RWPE1 (cell line): ENCODE data around the gene PPP2R1A.

Experiments used
- CTCF ChIA-PET: fragments of 350-600 bp; sonication (Branson Sonifier 250); formaldehyde crosslinking; extraction: SDS; loops from one replicate; lab custom pipeline; 2021; lab: Yijun Ruan, JAX
- POLR2A ChIA-PET: fragments of 400-600 bp; formaldehyde crosslinking; extraction: SDS; loops from one replicate; lab custom pipeline; 2020; ENCODE audit warnings: antibody characterized with exemption; ENCODE audit not compliant: low non-redundant PET; lab: Yijun Ruan, JAX
- DNase-seq: peaks from one replicate; pipeline ENCODE4 v3.0.0; 2012; ENCODE audit warnings: low spot score
- H3K27ac ChIP-seq: fragments of 450-650 bp; 2 replicates; pipeline ENCODE4 v1.5.1; 2017
- TF ChIP-seq, protein P1 (sequence below): fragments of 450-650 bp; conservative IDR thresholded peaks from 2 replicates; pipeline ENCODE4 v1.5.1; 2017; ENCODE audit warnings: low read depth, mild to moderate bottlenecking

Gene PPP2R1A

DNA sequence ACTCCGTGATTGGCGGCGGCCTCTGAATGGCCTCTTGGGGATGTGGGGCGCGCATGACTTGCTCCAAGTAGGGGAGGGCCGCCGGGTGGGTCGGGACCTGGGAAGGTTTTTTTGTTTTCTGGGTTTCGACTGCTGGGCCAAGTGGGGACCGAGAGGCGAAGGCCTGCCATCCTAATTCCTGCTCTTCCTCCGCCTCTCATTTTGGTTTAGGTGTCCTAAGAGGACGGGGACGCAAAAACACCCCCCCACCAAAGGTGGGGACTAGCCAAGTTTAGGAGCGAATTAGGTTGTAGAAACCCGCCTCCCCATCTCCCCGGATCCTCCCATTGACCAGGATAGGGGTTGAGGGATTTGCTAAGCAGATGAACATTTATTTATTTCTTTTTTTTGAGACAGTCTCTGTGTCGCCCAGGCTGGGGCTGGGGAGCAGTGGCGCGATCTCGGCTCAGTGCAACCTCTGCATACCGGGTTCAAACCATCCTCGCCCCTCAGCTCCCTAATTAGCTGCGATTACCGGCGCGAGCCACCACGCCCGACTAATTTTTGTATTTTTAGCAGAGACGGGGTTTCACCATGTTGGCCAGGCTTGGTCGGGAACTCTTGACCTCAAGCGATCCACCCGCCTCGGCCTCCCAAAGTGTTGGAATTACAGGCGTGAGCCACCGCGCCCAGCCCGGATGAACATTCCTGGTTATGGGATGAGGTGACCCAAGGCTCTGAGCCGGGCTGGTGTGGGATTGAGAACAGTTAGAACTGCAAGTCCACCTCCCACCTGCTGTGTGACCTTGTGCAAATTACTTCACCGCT is 838 bp downstream of the PPP2R1A start:
- no peak for DNase-seq
- ChIA-PET CTCF (no interaction called here), POLR2A (no interaction called here)
- H3K27ac ChIP-seq, result peak overlapping the region; percentile 95
- TF ChIP-seq, protein P1, sequence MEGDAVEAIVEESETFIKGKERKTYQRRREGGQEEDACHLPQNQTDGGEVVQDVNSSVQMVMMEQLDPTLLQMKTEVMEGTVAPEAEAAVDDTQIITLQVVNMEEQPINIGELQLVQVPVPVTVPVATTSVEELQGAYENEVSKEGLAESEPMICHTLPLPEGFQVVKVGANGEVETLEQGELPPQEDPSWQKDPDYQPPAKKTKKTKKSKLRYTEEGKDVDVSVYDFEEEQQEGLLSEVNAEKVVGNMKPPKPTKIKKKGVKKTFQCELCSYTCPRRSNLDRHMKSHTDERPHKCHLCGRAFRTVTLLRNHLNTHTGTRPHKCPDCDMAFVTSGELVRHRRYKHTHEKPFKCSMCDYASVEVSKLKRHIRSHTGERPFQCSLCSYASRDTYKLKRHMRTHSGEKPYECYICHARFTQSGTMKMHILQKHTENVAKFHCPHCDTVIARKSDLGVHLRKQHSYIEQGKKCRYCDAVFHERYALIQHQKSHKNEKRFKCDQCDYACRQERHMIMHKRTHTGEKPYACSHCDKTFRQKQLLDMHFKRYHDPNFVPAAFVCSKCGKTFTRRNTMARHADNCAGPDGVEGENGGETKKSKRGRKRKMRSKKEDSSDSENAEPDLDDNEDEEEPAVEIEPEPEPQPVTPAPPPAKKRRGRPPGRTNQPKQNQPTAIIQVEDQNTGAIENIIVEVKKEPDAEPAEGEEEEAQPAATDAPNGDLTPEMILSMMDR, result no peak

DNA sequence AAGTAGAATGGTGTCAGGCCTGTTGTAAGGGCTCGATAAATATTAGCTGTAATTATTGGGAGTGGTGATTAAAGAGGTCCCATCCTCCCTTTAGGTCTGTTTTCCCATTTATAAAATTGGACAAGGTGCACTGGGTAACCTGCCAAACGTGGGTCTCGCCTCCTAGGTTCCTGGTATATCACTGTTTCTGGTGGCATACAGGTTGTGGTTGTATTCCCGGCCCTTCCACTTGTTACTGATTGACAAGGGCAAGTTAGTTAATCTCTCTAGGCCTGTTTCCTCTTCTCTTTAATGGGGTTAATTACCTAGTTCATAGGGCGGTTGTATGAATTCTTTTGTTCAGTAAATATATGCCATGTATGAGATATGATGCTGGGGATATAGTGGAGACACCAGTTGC is 1.5 kb downstream of the PPP2R1A start:
- TF ChIP-seq, protein P1, result no peak
- ChIA-PET CTCF (no interaction called here), POLR2A (no interaction called here)
- DNase-seq, result no peak
- peak overlapping the region; percentile 95; the same call in 1 of the 2 replicates for H3K27ac ChIP-seq

DNA sequence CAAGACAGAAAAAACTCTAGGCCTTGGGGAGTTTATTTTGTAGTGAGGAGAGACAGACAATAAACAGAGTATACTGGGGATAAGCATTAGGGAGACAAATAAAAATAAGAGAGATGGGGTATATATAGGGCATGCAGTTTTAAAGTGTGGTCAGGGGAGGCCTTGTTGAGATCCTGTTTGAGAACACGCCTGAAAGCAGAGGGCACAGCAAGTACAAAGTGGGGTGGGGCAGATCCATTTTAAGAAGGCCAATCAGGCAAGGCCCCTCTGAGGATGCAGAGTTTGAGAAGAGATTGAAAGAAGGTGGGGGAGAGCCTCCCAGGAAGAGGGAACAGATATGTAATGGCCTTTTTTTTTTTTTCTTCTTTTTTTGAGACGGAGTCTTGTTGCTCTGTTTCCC is 2.1 kb downstream of the PPP2R1A start:
- DNase-seq, result no peak
- POLR2A ChIA-PET, result no interaction called here

DNA sequence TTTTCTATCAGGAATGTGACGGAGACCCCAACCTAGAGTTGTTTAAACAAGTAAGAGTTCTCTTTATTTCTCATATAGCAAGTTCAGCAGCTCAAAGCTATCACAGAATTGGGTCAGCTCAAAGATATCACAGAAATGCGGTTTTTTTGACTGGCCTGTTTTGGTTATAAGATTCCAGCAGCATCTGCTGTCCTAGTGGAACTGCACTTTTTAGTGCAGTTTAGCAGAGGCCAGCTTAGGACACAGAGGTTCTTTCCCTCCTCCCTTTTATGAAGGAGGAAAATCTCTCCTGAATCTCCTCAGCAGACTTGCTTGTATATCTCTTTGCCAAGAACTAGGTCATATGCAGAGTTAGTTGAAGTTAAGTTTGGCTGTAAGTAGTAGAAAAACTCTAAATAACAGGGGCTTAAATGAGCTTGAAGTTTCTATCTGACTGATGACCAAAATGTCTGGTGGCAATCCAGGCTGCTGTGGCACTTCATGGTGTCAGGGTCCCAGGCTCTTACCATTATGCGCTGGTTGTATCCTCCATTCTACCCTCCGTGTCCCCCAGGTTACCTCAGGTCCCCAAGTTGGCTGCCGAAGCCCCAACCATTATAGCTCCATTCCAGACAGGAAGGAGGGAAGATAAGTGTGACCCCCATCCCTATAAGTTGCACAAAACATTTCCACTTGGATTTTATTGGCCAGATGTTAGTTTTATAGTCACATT is 6.6 kb downstream of the PPP2R1A start:
- POLR2A ChIA-PET, result no interaction called here
- no peak overlapping the region for H3K27ac ChIP-seq
- DNase-seq, result no peak
- TF ChIP-seq, protein P1, result no peak
- CTCF ChIA-PET, result no interaction called here

More for the DNA sequence above, 2.1 kb downstream of the PPP2R1A start:
- CTCF ChIA-PET, result interaction anchor here (1.3 kb wide), 1 partner anchor 52 kb away, joined by 3 read pairs; the partner anchor contains the start of gene ZNF616
- H3K27ac ChIP-seq, result no peak overlapping the region
- TF ChIP-seq, protein P1, result no peak

DNA sequence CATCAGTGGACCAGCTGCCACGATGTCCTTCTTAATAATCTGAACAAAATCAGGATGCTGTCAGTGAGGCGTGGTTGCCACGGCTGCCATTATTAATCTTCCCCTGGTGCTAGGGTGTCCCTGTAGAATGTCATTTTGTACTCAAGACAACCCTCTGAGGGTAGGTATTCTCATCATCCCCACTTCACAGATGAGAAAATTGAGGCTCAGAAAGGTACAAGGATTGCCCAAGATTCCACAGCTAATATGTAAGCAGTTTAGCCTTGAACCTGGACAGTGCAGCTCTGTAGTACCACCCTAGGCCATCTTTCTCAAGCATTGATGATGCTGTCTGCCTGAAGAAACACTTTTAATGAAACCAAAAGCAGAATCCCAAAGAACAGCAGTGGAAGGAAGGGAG is 8.1 kb downstream of the PPP2R1A start:
- TF ChIP-seq, protein P1, result no peak
- H3K27ac ChIP-seq, result no peak overlapping the region
- POLR2A ChIA-PET, result no interaction called here
- DNase-seq, result no peak
- CTCF ChIA-PET, result no interaction called here

DNA sequence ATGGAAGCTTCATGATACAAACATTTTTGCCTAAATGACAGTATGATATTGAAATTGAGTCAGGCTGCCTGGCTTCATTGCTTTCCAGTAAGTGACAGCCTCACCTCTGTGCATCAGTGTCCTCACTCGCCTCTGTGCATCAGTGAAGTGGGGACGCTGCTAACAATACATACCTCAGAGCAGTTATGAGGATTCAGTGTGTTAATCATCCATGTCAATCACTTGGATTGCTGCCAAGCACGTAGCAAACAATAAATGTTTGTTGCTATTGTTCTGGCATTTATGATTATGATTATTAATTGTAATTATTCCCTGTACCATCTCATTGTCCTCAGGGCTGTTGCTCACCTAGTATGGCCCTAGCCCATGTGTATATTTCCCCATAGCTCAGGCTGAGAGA is 8.8 kb downstream of the PPP2R1A start:
- POLR2A ChIA-PET, result no interaction called here
- DNase-seq, result no peak
- TF ChIP-seq, protein P1, result no peak
- CTCF ChIA-PET, result no interaction called here
- no peak overlapping the region for H3K27ac ChIP-seq
